Heart left ventricle (tissue), 13 donors: ENCODE results near the gene RELT.

Source experiments
- CTCF ChIP-seq, 12 donors: fragments of 200-600 bp; sonication (generic) in 4 of 12; IDR thresholded peaks; one replicate each; pipeline versions ENCODE4 v1.5.0 to v1.8.0; 2018 to 2022; ENCODE audit warnings: antibody characterized with exemption in 12 of 12, mild to moderate bottlenecking in 5 of 12
- POLR2A ChIP-seq, 2 donors: fragments of 450-650 bp; IDR thresholded peaks; one replicate each; pipeline ENCODE4 v1.6.1; 2017; ENCODE audit warnings: antibody characterized with exemption in 2 of 2, mild to moderate bottlenecking in 2 of 2, moderate library complexity in 2 of 2
- donor health status: ischemic (EF 13 %, LVEDD 7.1; RV severe dilation, severe dysfunction).
- donor health status: DM: no; HTN: yes; CAD: no.
- donor health status: DM: no; HTN: no; CAD: no.
- donor health status: ischemic (EF 25% LVEDD 6.9; RV normal size, moderate dysfunction).
- donor health status: ischemic (EF 25% LVEDD 5.7; RV mildly dilated, moderate dysfunction).
- donor health status: ischemic (EF 35%, LVEDD 5.7; RV mildly dilated, moderate dysfunction).
- donor health status: nonischemic (EF 11% LVEDD 7.7; RV severe dilation, severe dysfunction).
- donor health status: DM: yes; HTN: yes; CAD: no.
- donor health status: PGD.
- donor health status: ischemic (EF 29% LVEDD 5.4; RV normal size, mild dysfunction).
- donor health status: nonischemic (EF 23%, LVEDD 6.1; RV moderate dilation, normal function).

DNA sequence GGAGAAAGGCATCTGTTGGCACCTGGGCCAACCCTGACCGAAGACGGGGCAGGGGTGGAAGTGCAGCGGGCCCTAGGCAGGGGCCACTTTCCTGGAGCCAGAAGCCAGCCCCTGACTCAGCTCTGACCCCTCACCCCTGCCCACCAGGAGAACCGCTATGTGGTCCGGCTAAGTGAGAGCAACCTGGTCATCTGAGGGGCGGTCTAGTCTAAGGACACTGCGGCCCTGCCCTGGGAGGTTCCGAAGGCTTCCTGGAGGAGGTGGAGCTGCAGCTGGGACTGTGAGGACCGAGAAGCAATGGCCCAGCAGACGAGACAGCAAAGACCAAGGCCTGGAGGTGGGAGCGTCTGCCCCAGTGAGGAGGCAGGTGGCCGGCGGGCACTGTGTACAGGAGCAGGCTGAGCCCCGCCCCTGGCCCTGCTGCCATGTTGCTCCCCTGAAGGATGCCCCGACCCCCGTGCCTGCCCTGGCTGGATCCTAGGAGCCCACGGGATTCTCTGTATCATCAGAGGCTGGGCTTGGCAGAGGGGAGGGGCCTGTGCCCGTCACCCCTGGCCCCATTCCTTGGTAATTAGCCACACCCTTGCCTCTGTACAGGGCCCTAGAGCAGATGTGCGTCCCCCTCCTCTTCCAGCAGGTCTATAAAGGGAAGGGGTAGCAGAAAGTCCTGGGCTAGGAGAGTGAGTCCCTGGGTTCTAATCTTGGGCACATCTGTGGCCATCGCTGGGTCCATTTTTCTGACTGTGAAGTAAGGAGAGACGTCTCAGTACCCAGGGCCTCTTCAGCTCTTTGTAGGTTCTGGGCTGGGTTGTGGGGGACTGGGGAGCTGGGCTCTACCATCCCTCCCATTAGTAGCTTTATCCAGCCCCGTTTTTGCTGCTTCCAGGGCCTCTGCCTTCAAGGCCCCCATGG lies 19.4 kb downstream of the RELT start:
- TF ChIP-seq POLR2A (IDR thresholded peaks at IDR 0.05), result no peak
- TF ChIP-seq CTCF (IDR thresholded peaks at IDR 0.05), result no peak
